HG02870 (cell line): ENCODE measurements around the gene SIDT1.

ENCODE experiments used
- ATAC-seq: cut with Tn5 transposase; IDR thresholded peaks from one replicate; pipeline ENCODE4 v1.9.1; 2021; ENCODE audit warnings: mild to moderate bottlenecking, moderate library complexity; ENCODE audit not compliant: unreplicated experiment

Gene SIDT1

GRCh38 chr3:113668015-113668414, 135.7 kb downstream of the SIDT1 start:
- no peak for ATAC-seq

DNA sequence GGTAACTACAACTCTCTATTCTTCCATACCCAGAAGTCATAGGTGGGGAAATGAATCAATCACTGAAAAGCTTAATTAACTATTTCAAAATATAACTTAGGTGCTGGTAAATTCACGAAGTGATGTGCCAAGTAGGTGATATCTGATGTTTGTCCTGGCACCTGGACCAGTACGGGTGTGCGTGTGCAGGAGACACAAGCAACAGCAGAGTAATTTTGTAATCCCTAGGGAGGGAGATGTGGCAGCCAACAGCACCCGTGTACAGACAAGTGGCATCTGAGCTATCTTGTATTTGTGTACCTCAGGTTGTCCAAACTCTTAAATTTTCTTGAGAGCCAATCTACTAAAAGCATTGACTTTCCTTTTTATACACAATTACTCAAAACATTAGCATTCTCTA, 141.2 kb downstream of the SIDT1 start:
- no peak for ATAC-seq

- no peak for ATAC-seq
Observed at GRCh38 chr3:113676261-113676660, 143.9 kb downstream of the SIDT1 start.

DNA sequence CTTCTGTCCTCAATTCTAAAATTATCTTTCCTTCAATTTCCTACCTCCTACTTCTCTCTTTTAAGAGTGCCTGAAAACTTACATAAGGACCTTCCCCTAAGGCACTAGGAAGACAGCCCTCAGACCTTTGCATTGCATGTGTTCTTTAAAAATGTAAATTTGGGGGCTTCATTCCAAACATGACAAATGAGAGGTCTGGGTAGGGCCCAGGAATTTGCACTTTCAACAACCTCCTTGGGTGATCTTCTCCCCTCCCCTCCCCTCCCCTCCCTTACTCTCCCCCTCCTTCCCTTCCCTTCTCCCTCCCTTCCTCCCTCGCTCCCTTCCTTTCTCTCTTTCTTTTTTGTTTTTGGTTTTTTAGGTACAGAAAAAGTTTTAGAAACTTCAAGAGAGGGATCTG, 145.4 kb downstream of the SIDT1 start:
- ATAC-seq: no peak

DNA sequence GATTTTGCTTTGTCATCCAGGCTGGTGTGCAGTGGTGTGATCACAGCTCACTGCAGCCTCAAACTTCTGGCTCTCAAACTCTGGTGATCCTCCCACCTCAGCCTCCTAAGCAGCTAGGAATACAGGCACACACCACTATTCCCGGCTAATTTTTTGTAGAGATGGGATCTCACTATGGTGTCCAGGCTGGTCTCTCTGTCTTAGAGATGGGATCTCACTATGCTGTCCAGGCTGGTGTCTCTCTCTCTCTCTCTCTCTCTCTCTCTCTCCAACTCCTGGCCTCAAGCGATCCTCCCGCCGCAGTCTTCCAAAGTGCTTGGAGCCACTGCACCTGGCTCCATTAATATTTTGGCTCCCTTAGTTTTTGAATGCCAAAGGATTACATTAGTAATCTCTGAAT, 146.4 kb downstream of the SIDT1 start:
- no peak for ATAC-seq
